Measurements from ENCODE around the gene TMF1.

Gene TMF1

GRCh38 chr3:69013253-69014021, 38.7 kb downstream of the TMF1 start, which contains the start of gene EOGT:
Gene EOGT (minus strand): TSS chr3:69013684. CDS start chr3:69009846, 3,838 bp downstream.
- Mint-ChIP-seq H3K27ac (peak within 1 kb of the TSS; percentile 69), H3K4me1 (peaks cover 29% of the 10 kb centered on the region), H3K9me3 (no peaks in the 10 kb centered on the region), H3K4me3 (peak within 1 kb of the TSS; percentile 85), H3K36me3 (peaks cover 20% of the 10 kb centered on the region), H3K27me3 (no peaks in the 10 kb centered on the region)
- DNase-seq: peak; percentile 88
- CTCF ChIA-PET: interaction anchor here (1.0 to 1.1 kb wide), 2 partner anchors 13 to 71 kb away, joined by 3 read pairs; partner anchors contain the start of gene ARL6IP5

GRCh38 chr3:69012800-69013252, 39.3 kb downstream of the TMF1 start:
- H3K9me3 Mint-ChIP-seq: no peaks in the 10 kb centered on the region
- peak overlapping the region; percentile 85 for H3K4me3 Mint-ChIP-seq
- H3K27me3 Mint-ChIP-seq: no peaks in the 10 kb centered on the region
- CTCF ChIA-PET: interaction anchor here (1.0 to 1.1 kb wide), 2 partner anchors 13 to 72 kb away, joined by 3 read pairs; partner anchors contain the start of gene ARL6IP5
- peaks cover 17% of the 10 kb centered on the region for H3K36me3 Mint-ChIP-seq
- no peak overlapping the region for H3K27ac Mint-ChIP-seq
- no peak for DNase-seq
- H3K4me1 Mint-ChIP-seq: peaks cover 29% of the 10 kb centered on the region

- no peak for DNase-seq
- CTCF ChIA-PET: interaction anchor here (1.1 kb wide), 1 partner anchor 12 kb away, joined by 3 read pairs; no protein-coding TSS in a partner anchor
- Mint-ChIP-seq H3K27me3 (no peaks in the 10 kb centered on the region), H3K4me1 (peaks cover 27% of the 10 kb centered on the region), H3K9me3 (no peaks in the 10 kb centered on the region), H3K36me3 (peaks cover 13% of the 10 kb centered on the region), H3K4me3 (peak overlapping the region; percentile 85), H3K27ac (no peak overlapping the region)
Measured at GRCh38 chr3:69012100-69012799, 39.9 kb downstream of the TMF1 start.

GRCh38 chr3:69011096-69011730, 40.9 kb downstream of the TMF1 start:
- Mint-ChIP-seq H3K4me3 (peak overlapping the region; percentile 23), H3K9me3 (no peaks in the 10 kb centered on the region), H3K27me3 (no peaks in the 10 kb centered on the region), H3K4me1 (peaks cover 27% of the 10 kb centered on the region), H3K27ac (no peak overlapping the region), H3K36me3 (peaks cover 11% of the 10 kb centered on the region)
- CTCF ChIA-PET: no interaction called here
- no peak for DNase-seq

- Mint-ChIP-seq H3K4me3 (no peak overlapping the region), H3K27me3 (no peaks in the 10 kb centered on the region), H3K9me3 (no peaks in the 10 kb centered on the region), H3K27ac (no peak overlapping the region), H3K4me1 (peaks cover 21% of the 10 kb centered on the region), H3K36me3 (peaks cover 23% of the 10 kb centered on the region)
- CTCF ChIA-PET: interaction anchor here (1.0 kb wide), 1 partner anchor 11 kb away, joined by 3 read pairs; no protein-coding TSS in a partner anchor
- no peak for DNase-seq
Measured at GRCh38 chr3:69009559-69010410, 42.3 kb downstream of the TMF1 start.

GRCh38 chr3:69008980-69009379, 43.2 kb downstream of the TMF1 start:
- DNase-seq: no peak

GRCh38 chr3:69005791-69006482, 46.2 kb downstream of the TMF1 start:
- DNase-seq: no peak
- H3K27me3 Mint-ChIP-seq: no peaks in the 10 kb centered on the region
- CTCF ChIA-PET: no interaction called here
- peaks cover 36% of the 10 kb centered on the region for H3K36me3 Mint-ChIP-seq
- no peak overlapping the region for H3K4me3 Mint-ChIP-seq
- H3K4me1 Mint-ChIP-seq: no peaks in the 10 kb centered on the region
- no peak overlapping the region for H3K27ac Mint-ChIP-seq
- H3K9me3 Mint-ChIP-seq: no peaks in the 10 kb centered on the region

More at GRCh38 chr3:69008980-69009379, 43.2 kb downstream of the TMF1 start:
- Mint-ChIP-seq H3K36me3 (peaks cover 26% of the 10 kb centered on the region), H3K4me1 (peaks cover 13% of the 10 kb centered on the region), H3K4me3 (no peak overlapping the region), H3K27me3 (no peaks in the 10 kb centered on the region), H3K27ac (no peak overlapping the region), H3K9me3 (no peaks in the 10 kb centered on the region)
- CTCF ChIA-PET: interaction anchor here (1.0 kb wide), 1 partner anchor 12 kb away, joined by 3 read pairs; no protein-coding TSS in a partner anchor

GRCh38 chr3:69005071-69005790, 46.9 kb downstream of the TMF1 start:
- DNase-seq: no peak
- no peak overlapping the region for H3K27ac Mint-ChIP-seq
- H3K36me3 Mint-ChIP-seq: peaks cover 36% of the 10 kb centered on the region
- H3K4me1 Mint-ChIP-seq: no peaks in the 10 kb centered on the region
- no peaks in the 10 kb centered on the region for H3K27me3 Mint-ChIP-seq
- no peaks in the 10 kb centered on the region for H3K9me3 Mint-ChIP-seq
- no peak overlapping the region for H3K4me3 Mint-ChIP-seq
- CTCF ChIA-PET: no interaction called here

- CTCF ChIA-PET: no interaction called here
- no peak overlapping the region for H3K4me3 Mint-ChIP-seq
- no peaks in the 10 kb centered on the region for H3K9me3 Mint-ChIP-seq
- no peaks in the 10 kb centered on the region for H3K27me3 Mint-ChIP-seq
- DNase-seq: no peak
- peaks cover 35% of the 10 kb centered on the region for H3K36me3 Mint-ChIP-seq
- H3K4me1 Mint-ChIP-seq: no peaks in the 10 kb centered on the region
- H3K27ac Mint-ChIP-seq: no peak overlapping the region
Measured at GRCh38 chr3:69004138-69004537, 48.0 kb downstream of the TMF1 start.

GRCh38 chr3:68999605-69000004, 52.5 kb downstream of the TMF1 start:
- Mint-ChIP-seq H3K36me3 (peaks cover 33% of the 10 kb centered on the region), H3K4me1 (no peaks in the 10 kb centered on the region), H3K9me3 (no peaks in the 10 kb centered on the region), H3K4me3 (no peak overlapping the region), H3K27ac (no peak overlapping the region), H3K27me3 (no peaks in the 10 kb centered on the region)
- DNase-seq: no peak
- CTCF ChIA-PET: interaction anchor here (1.5 kb wide), 1 partner anchor 13 kb away, joined by 3 read pairs; no protein-coding TSS in a partner anchor

- H3K27ac Mint-ChIP-seq: no peak overlapping the region
- CTCF ChIA-PET: interaction anchor here (1.5 kb wide), 1 partner anchor 13 kb away, joined by 3 read pairs; no protein-coding TSS in a partner anchor
- H3K36me3 Mint-ChIP-seq: peaks cover 31% of the 10 kb centered on the region
- no peak for DNase-seq
- no peaks in the 10 kb centered on the region for H3K27me3 Mint-ChIP-seq
- H3K4me1 Mint-ChIP-seq: no peaks in the 10 kb centered on the region
- H3K4me3 Mint-ChIP-seq: no peak overlapping the region
- H3K9me3 Mint-ChIP-seq: no peaks in the 10 kb centered on the region
Measured at GRCh38 chr3:68999158-68999557, 53.0 kb downstream of the TMF1 start.

- DNase-seq: no peak
- H3K27me3 Mint-ChIP-seq: no peaks in the 10 kb centered on the region
- H3K4me3 Mint-ChIP-seq: no peak overlapping the region
- H3K27ac Mint-ChIP-seq: no peak overlapping the region
- H3K36me3 Mint-ChIP-seq: peaks cover 34% of the 10 kb centered on the region
- H3K9me3 Mint-ChIP-seq: no peaks in the 10 kb centered on the region
- CTCF ChIA-PET: no interaction called here
- H3K4me1 Mint-ChIP-seq: no peaks in the 10 kb centered on the region
Measured at GRCh38 chr3:68997887-68998286, 54.2 kb downstream of the TMF1 start.
